IMR-90 (cell line): ENCODE results near the gene CDA. TPM values are rescaled to one million over a fixed set of nuclear protein-coding genes. Genes with fewer than 3 reads are reported as not detected.

ENCODE experiments used
- ATAC-seq: fragments of 200-7000 bp; cut with Tn5 transposase; 2 replicates; pipeline ENCODE4 v1.9.1; 2020; ENCODE audit warnings: low read depth, mild to moderate bottlenecking, moderate library complexity
- BruUV-seq: library from RNA; stranded (reverse); fragments of 400-500 nt; replicated peaks from 2 replicates; lab custom pipeline; 2021; lab: Mats Ljungman, UMichigan
- CTCF ChIA-PET: fragments of 300-600 bp; formaldehyde crosslinking; extraction: SDS; loops from one replicate; lab custom pipeline; 2021; ENCODE audit warnings: antibody characterized with exemption; lab: Yijun Ruan, JAX
- POLR2A ChIA-PET: fragments of 300-600 bp; sonication (Branson Sonifier 250); formaldehyde crosslinking; loops from one replicate; lab custom pipeline; 2022; ENCODE audit warnings: antibody characterized with exemption; ENCODE audit not compliant: unreplicated experiment; lab: Charles Lee
- DNase-seq: peaks from one replicate; pipeline ENCODE4 v3.0.0; 2013
- H2AFZ ChIP-seq: replicated peaks from 2 replicates; pipeline ENCODE3; 2013; ENCODE audit warnings: low read length, mild to moderate bottlenecking; ENCODE audit not compliant: poor library complexity
- H2AK5ac ChIP-seq: 2 replicates; pipeline ENCODE4 v1.6.1; 2013; ENCODE audit warnings: low read depth, low read length, inconsistent platforms
- H2AK9ac ChIP-seq: replicated peaks from 2 replicates; pipeline ENCODE3; 2013; ENCODE audit warnings: mild to moderate bottlenecking, low read depth, low read length, moderate library complexity; ENCODE audit not compliant: poor library complexity
- H2BK120ac ChIP-seq: 2 replicates; pipeline ENCODE4 v1.6.1; 2013; ENCODE audit warnings: low read depth, low read length, inconsistent platforms
- H2BK15ac ChIP-seq: 3 replicates; pipeline ENCODE4 v1.6.1; 2013; ENCODE audit warnings: low read depth, low read length, inconsistent platforms
- H2BK20ac ChIP-seq: 2 replicates; pipeline ENCODE4 v1.6.1; 2013; ENCODE audit warnings: low read depth, mild to moderate bottlenecking, inconsistent platforms, low read length, moderate library complexity
- H2BK5ac ChIP-seq: 2 replicates; pipeline ENCODE4 v1.6.1; 2013; ENCODE audit warnings: mild to moderate bottlenecking, low read depth, low read length, inconsistent platforms; ENCODE audit not compliant: poor library complexity, severe bottlenecking
- H3K14ac ChIP-seq: replicated peaks from 2 replicates; pipeline ENCODE4 v1.6.1; 2013; ENCODE audit warnings: low read depth, low read length, inconsistent platforms
- H3K18ac ChIP-seq: 2 replicates; pipeline ENCODE4 v1.6.1; 2013; ENCODE audit warnings: low read depth, low read length, control low read depth
- H3K23ac ChIP-seq: 2 replicates; pipeline ENCODE4 v1.6.1; 2013; ENCODE audit warnings: low read depth, low read length, inconsistent platforms
- H3K27ac ChIP-seq: 2 replicates; pipeline ENCODE4 v1.5.1; 2013; ENCODE audit warnings: mild to moderate bottlenecking, control low read depth, low read length; ENCODE audit not compliant: insufficient read depth
- H3K27me3 ChIP-seq: 2 replicates; pipeline ENCODE4 v1.6.1; 2013; ENCODE audit warnings: low read length; ENCODE audit not compliant: control insufficient read depth, insufficient read depth
- H3K36me3 ChIP-seq: 2 replicates; pipeline ENCODE4 v1.6.1; 2013; ENCODE audit warnings: low read length, mixed read lengths; ENCODE audit not compliant: control insufficient read depth, insufficient read depth
- H3K4ac ChIP-seq: 2 replicates; pipeline ENCODE4 v1.6.1; 2013; ENCODE audit warnings: low read depth, low read length, inconsistent platforms
- H3K4me1 ChIP-seq: 2 replicates; pipeline ENCODE4 v1.6.1; 2013; ENCODE audit warnings: low read length, mixed read lengths; ENCODE audit not compliant: control insufficient read depth, insufficient read depth
- H3K4me2 ChIP-seq: 2 replicates; pipeline ENCODE4 v1.6.1; 2013; ENCODE audit warnings: low read depth, mild to moderate bottlenecking, control low read depth, low read length, moderate library complexity
- H3K4me3 ChIP-seq: 2 replicates; pipeline ENCODE4 v1.5.1; 2013; ENCODE audit warnings: low read depth, mild to moderate bottlenecking, control low read depth, low read length, moderate library complexity; ENCODE audit not compliant: insufficient read depth
- H3K56ac ChIP-seq: 2 replicates; pipeline ENCODE4 v1.6.1; 2013; ENCODE audit warnings: low read length, inconsistent platforms; ENCODE audit not compliant: insufficient read depth; ENCODE audit errors: extremely low read depth
- H3K79me1 ChIP-seq, 2 experiments: 2 replicates each; pipeline ENCODE4 v1.6.1; 2013; ENCODE audit warnings: low read length in 2 of 2, inconsistent platforms in 1 of 2, low read depth in 1 of 2
- H3K9ac ChIP-seq: 2 replicates; pipeline ENCODE4 v1.6.1; 2013; ENCODE audit warnings: low read depth, low read length, control low read depth
- H3K9me1 ChIP-seq: 2 replicates; pipeline ENCODE4 v1.6.1; 2013; ENCODE audit warnings: low read length, inconsistent platforms; ENCODE audit not compliant: insufficient read depth
- H3K9me3 ChIP-seq: 2 replicates; pipeline ENCODE4 v1.6.1; 2013; ENCODE audit warnings: low read length; ENCODE audit not compliant: control insufficient read depth, insufficient read depth
- H4K20me1 ChIP-seq: 2 replicates; pipeline ENCODE4 v1.6.1; 2013; ENCODE audit warnings: low read length, inconsistent platforms; ENCODE audit not compliant: insufficient read depth
- H4K5ac ChIP-seq: 2 replicates; pipeline ENCODE4 v1.6.1; 2013; ENCODE audit warnings: mild to moderate bottlenecking, low read depth, low read length, control low read depth
- H4K8ac ChIP-seq, 2 experiments: 2 replicates each; pipeline ENCODE4 v1.6.1; 2013; ENCODE audit warnings: low read depth in 2 of 2, low read length in 2 of 2, control low read depth in 1 of 2, inconsistent platforms in 1 of 2
- H4K91ac ChIP-seq: 2 replicates; pipeline ENCODE4 v1.6.1; 2013; ENCODE audit warnings: low read depth, low read length, inconsistent platforms; ENCODE audit not compliant: insufficient read depth
- CEBPB ChIP-seq: IDR thresholded peaks from 2 replicates; pipeline ENCODE4 v1.6.1; 2012; ENCODE audit warnings: low read depth, low read length, improper control_type of control experiment
- CHD1 ChIP-seq: IDR thresholded peaks from 2 replicates; pipeline ENCODE4 v1.6.1; 2012; ENCODE audit warnings: low read depth, low read length, improper control_type of control experiment
- FOS ChIP-seq: fragments of 150-350 bp; IDR thresholded peaks from 2 replicates; pipeline ENCODE4 v1.6.1; 2016; ENCODE audit warnings: low read depth, low read length
- RFX5 ChIP-seq: IDR thresholded peaks from 2 replicates; pipeline ENCODE4 v1.8.0; 2012; ENCODE audit warnings: low read depth, mild to moderate bottlenecking, low read length, moderate library complexity
- WGBS, 2 experiments: methylation state at CpG; one replicate each; pipeline versions ENCODE4 v1.1.5 to v1.1.7; 2013; ENCODE audit warnings: missing lambda C conversion rate in 2 of 2; ENCODE audit not compliant: insufficient read length in 1 of 2; ENCODE audit errors: extremely low coverage in 2 of 2; 5-methylcytosine and 5-hydroxymethylcytosine counted together
- dilution Hi-C: fragments of 300-500 bp; cut with HindIII; formaldehyde crosslinking; loops from one replicate; pipeline ENCODE4 v1.14.3; 2018; ENCODE audit warnings: low sequenced_read_pairs; ENCODE audit not compliant: unreplicated experiment
- in situ Hi-C: fragments of 300-500 bp; cut with MboI; formaldehyde crosslinking; loops from 3 replicates; pipeline ENCODE4 v1.14.3; 2019; ENCODE audit warnings: low sequenced_read_pairs, inconsistent platforms, mixed read lengths
- intact Hi-C: fragments of 100-400 bp; cut with micrococcal nuclease; formaldehyde crosslinking; loops from 2 replicates; pipeline ENCODE4 v1.10.0; 2022
- polyA plus RNA-seq, 3 experiments: library from polyadenylated mRNA; depleted of rRNA; stranded (reverse); fragments of >200 nt; gene quantifications; 2 replicates each; pipeline ENCODE4 v1.2.3, GENCODE V29; 2012; ENCODE audit warnings: low replicate concordance in 1 of 3
- total RNA-seq: library from RNA; depleted of rRNA; stranded (reverse); fragments of >200 nt; gene quantifications from 2 replicates; pipeline ENCODE4 v1.2.3, GENCODE V29; 2012

The CDA gene
- total and polyA plus RNA-seq, 2 of the 4 experiments (the other 2 are of a cell fraction), result 0.90 to 9.4 TPM

DNA sequence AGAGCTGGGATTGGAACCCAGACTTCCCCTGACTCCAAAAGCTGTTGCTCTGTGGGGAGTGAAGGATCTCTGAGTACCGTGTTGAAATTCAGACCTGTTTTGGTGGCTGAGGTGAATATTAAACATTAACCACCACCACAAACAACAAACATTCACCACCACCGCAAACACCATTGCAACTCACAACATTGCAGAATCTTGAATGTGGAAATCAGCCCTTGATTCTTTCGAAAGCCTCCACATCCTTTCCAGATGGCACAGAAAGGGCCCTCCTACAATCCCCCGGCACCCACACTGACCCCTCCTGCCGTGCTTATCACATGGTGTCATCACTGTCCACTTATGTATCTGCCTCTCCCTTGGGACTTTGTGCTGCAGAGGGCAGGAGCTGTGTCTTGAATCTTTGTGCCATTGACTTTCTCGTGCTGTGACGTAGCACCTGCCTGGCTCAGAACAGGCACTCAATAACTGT is 1.4 kb downstream of the CDA start:
- ChIA-PET POLR2A (no interaction called here), CTCF (interaction anchor here (0.6 kb wide), 1 partner anchor 277 kb away, joined by 3 read pairs; no protein-coding TSS in a partner anchor)
- Histone ChIP-seq H3K4me1 (peaks cover 17% of the 10 kb centered on the region), H4K20me1 (no peaks in the 10 kb centered on the region), H2AK9ac (no peak overlapping the region), H2BK15ac (peak overlapping the region; percentile 32; the same call in 1 of the 3 replicates), H3K14ac (no peak overlapping the region), H3K27ac (peak overlapping the region; percentile 28; the same call in 1 of the 2 replicates), H3K56ac (no peak overlapping the region), H3K4ac (peak overlapping the region; percentile 54), H3K9ac (no peak overlapping the region), H3K23ac (peak overlapping the region; percentile 0), H3K4me2 (peak overlapping the region; percentile 56), H3K9me1 (0 out of 2 replicates have a peak, but pooled peaks cover 3% of the 10 kb centered on the region), H4K91ac (peak overlapping the region; percentile 0), H3K36me3 (no peaks in the 10 kb centered on the region), H2AFZ (peak overlapping the region; percentile 64), H2BK120ac (peak overlapping the region; percentile 62; the same call in 1 of the 2 replicates), H4K8ac (peak overlapping the region; percentile 11 to 79; a peak in 3 of 4 replicates), H2BK20ac (peak overlapping the region; percentile 16; the same call in 1 of the 2 replicates), H3K79me1 (no peaks in the 10 kb centered on the region), H3K27me3 (peaks cover 7% of the 10 kb centered on the region; the same call in 1 of the 2 replicates), H3K9me3 (0 out of 2 replicates have a peak, but pooled peaks cover 2% of the 10 kb centered on the region), H3K4me3 (no peak overlapping the region), H2AK5ac (peak overlapping the region; percentile 79), H4K5ac (peak overlapping the region; percentile 10; the same call in 1 of the 2 replicates), H2BK5ac (peak overlapping the region; percentile 7), H3K18ac (peak overlapping the region; percentile 59)
- peak; percentile 67 for DNase-seq
- in situ Hi-C loops, result no loop called here
- no TSS peak for BruUV-seq
- dilution Hi-C loops, result no loop called here
- intact Hi-C loops, result no loop called here
- TF ChIP-seq CHD1 (no peak), RFX5 (no peak), FOS (no peak), CEBPB (peak; percentile 82)
- peak; percentile 32 for ATAC-seq
- 46% methylated on average over 5 of the region's 7 CpGs; no CpG with 5 or more reads in 1 of the 2 experiments for WGBS, 2 experiments
